Activated naive CD8-positive, alpha-beta T cell treated with anti-CD3 and anti-CD28 coated beads for 36 hours (primary cell): ENCODE data around the gene PTCHD4. TPM values are rescaled to one million over a fixed set of nuclear protein-coding genes. Genes with fewer than 3 reads are reported as not detected.
"Not testable (repeated sequence)": the region's sequence is repeated elsewhere in the genome, so short reads cannot be mapped to it uniquely, and the experiment has no call there.

Experiments used
- DNase-seq: peaks from one replicate; pipeline ENCODE4 v3.0.0; 2021
- H3K27ac Mint-ChIP-seq: one replicate; pipeline ENCODE4 v1.8.0; 2022; ENCODE audit warnings: mild to moderate bottlenecking, moderate library complexity, mixed read lengths
- H3K27me3 Mint-ChIP-seq: one replicate; pipeline ENCODE4 v1.8.0; 2022; ENCODE audit warnings: mild to moderate bottlenecking, mixed read lengths
- H3K36me3 Mint-ChIP-seq: one replicate; pipeline ENCODE4 v1.8.0; 2021; ENCODE audit warnings: mild to moderate bottlenecking, mixed read lengths
- H3K4me1 Mint-ChIP-seq: one replicate; pipeline ENCODE4 v1.8.0; 2021; ENCODE audit warnings: mixed read lengths
- H3K4me3 Mint-ChIP-seq: one replicate; pipeline ENCODE4 v1.8.0; 2022; ENCODE audit warnings: mild to moderate bottlenecking, moderate library complexity, mixed read lengths
- H3K9me3 Mint-ChIP-seq: one replicate; pipeline ENCODE4 v1.8.0; 2022; ENCODE audit warnings: mixed read lengths
- total RNA-seq, 2 experiments: library from RNA; stranded (reverse); gene quantifications; one replicate each; pipeline ENCODE4 v1.2.3, GENCODE V29; 2021

PTCHD4 gene
- not detected for total RNA-seq

- DNase-seq = no peak
- no peak within 1 kb of the TSS for H3K4me3 Mint-ChIP-seq
- no peak within 1 kb of the TSS for H3K27ac Mint-ChIP-seq
- no peaks in the 10 kb centered on the region for H3K36me3 Mint-ChIP-seq
- H3K27me3 Mint-ChIP-seq = no peaks in the 10 kb centered on the region
- no peaks in the 10 kb centered on the region for H3K9me3 Mint-ChIP-seq
- H3K4me1 Mint-ChIP-seq = no peaks in the 10 kb centered on the region
Measured at GRCh38 chr6:48111143-48111506, at the start of gene PTCHD4. PTCHD4 (minus strand) TSS chr6:48111197; CDS start chr6:48068957, 42,240 bp downstream.

- Mint-ChIP-seq H3K36me3 (no peaks in the 10 kb centered on the region), H3K4me1 (no peaks in the 10 kb centered on the region), H3K4me3 (no peak overlapping the region), H3K27me3 (no peaks in the 10 kb centered on the region), H3K9me3 (peaks cover 19% of the 10 kb centered on the region), H3K27ac (no peak overlapping the region)
- DNase-seq = no peak
Measured at GRCh38 chr6:48151142-48151541, 40.1 kb upstream of the PTCHD4 start.

GRCh38 chr6:48150701-48151100, 39.7 kb upstream of the PTCHD4 start:
- Mint-ChIP-seq H3K27ac (no peak overlapping the region), H3K9me3 (peaks cover 17% of the 10 kb centered on the region), H3K36me3 (no peaks in the 10 kb centered on the region), H3K4me3 (no peak overlapping the region), H3K4me1 (no peaks in the 10 kb centered on the region), H3K27me3 (no peaks in the 10 kb centered on the region)
- no peak for DNase-seq

- H3K27me3 Mint-ChIP-seq = no peaks in the 10 kb centered on the region
- H3K4me3 Mint-ChIP-seq = no peak overlapping the region
- no peak for DNase-seq
- no peaks in the 10 kb centered on the region for H3K4me1 Mint-ChIP-seq
- peaks cover 9% of the 10 kb centered on the region for H3K9me3 Mint-ChIP-seq
- H3K27ac Mint-ChIP-seq = no peak overlapping the region
- no peaks in the 10 kb centered on the region for H3K36me3 Mint-ChIP-seq
Measured at GRCh38 chr6:48147051-48147450, 36.1 kb upstream of the PTCHD4 start.

GRCh38 chr6:48144021-48144420, 33.0 kb upstream of the PTCHD4 start:
- Mint-ChIP-seq H3K9me3 (no peaks in the 10 kb centered on the region), H3K4me3 (no peak overlapping the region), H3K36me3 (no peaks in the 10 kb centered on the region), H3K4me1 (no peaks in the 10 kb centered on the region), H3K27ac (no peak overlapping the region), H3K27me3 (no peaks in the 10 kb centered on the region)
- no peak for DNase-seq

- DNase-seq = no peak
- Mint-ChIP-seq H3K36me3 (no peaks in the 10 kb centered on the region), H3K4me3 (no peak overlapping the region), H3K27me3 (no peaks in the 10 kb centered on the region), H3K27ac (no peak overlapping the region), H3K9me3 (no peaks in the 10 kb centered on the region), H3K4me1 (no peaks in the 10 kb centered on the region)
Measured at GRCh38 chr6:48141975-48142374, 31.0 kb upstream of the PTCHD4 start.

- Mint-ChIP-seq H3K27ac (no peak overlapping the region), H3K9me3 (no peaks in the 10 kb centered on the region), H3K36me3 (no peaks in the 10 kb centered on the region), H3K4me3 (no peak overlapping the region), H3K27me3 (no peaks in the 10 kb centered on the region), H3K4me1 (no peaks in the 10 kb centered on the region)
- no peak for DNase-seq
Measured at GRCh38 chr6:48139818-48140614, 29.0 kb upstream of the PTCHD4 start.

GRCh38 chr6:48136856-48137255, 25.9 kb upstream of the PTCHD4 start:
- H3K27me3 Mint-ChIP-seq = no peaks in the 10 kb centered on the region
- H3K4me3 Mint-ChIP-seq = no peak overlapping the region
- DNase-seq = no peak
- no peaks in the 10 kb centered on the region for H3K4me1 Mint-ChIP-seq
- H3K9me3 Mint-ChIP-seq = no peaks in the 10 kb centered on the region
- H3K36me3 Mint-ChIP-seq = no peaks in the 10 kb centered on the region
- no peak overlapping the region for H3K27ac Mint-ChIP-seq

- Mint-ChIP-seq H3K9me3 (no peaks in the 10 kb centered on the region), H3K36me3 (no peaks in the 10 kb centered on the region), H3K27ac (no peak overlapping the region), H3K4me1 (no peaks in the 10 kb centered on the region), H3K4me3 (no peak overlapping the region), H3K27me3 (no peaks in the 10 kb centered on the region)
- DNase-seq = no peak
Measured at GRCh38 chr6:48135323-48136084, 24.5 kb upstream of the PTCHD4 start.

GRCh38 chr6:48134246-48134645, 23.2 kb upstream of the PTCHD4 start:
- no peak for DNase-seq
- no peaks in the 10 kb centered on the region for H3K4me1 Mint-ChIP-seq
- H3K27me3 Mint-ChIP-seq = no peaks in the 10 kb centered on the region
- H3K4me3 Mint-ChIP-seq = no peak overlapping the region
- H3K36me3 Mint-ChIP-seq = no peaks in the 10 kb centered on the region
- H3K27ac Mint-ChIP-seq = no peak overlapping the region
- H3K9me3 Mint-ChIP-seq = no peaks in the 10 kb centered on the region

- Mint-ChIP-seq H3K27me3 (no peaks in the 10 kb centered on the region), H3K4me3 (no peak overlapping the region), H3K36me3 (no peaks in the 10 kb centered on the region), H3K9me3 (no peaks in the 10 kb centered on the region), H3K4me1 (no peaks in the 10 kb centered on the region), H3K27ac (no peak overlapping the region)
- no peak for DNase-seq
Measured at GRCh38 chr6:48123601-48124000, 12.6 kb upstream of the PTCHD4 start.

- not testable (repeated sequence) for DNase-seq, H3K9me3 Mint-ChIP-seq, H3K4me3 Mint-ChIP-seq, H3K27ac Mint-ChIP-seq, H3K36me3 Mint-ChIP-seq, H3K27me3 Mint-ChIP-seq, H3K4me1 Mint-ChIP-seq
Measured at GRCh38 chr6:48121983-48122749, 11.2 kb upstream of the PTCHD4 start.

- Mint-ChIP-seq H3K36me3 (no peaks in the 10 kb centered on the region), H3K27ac (no peak overlapping the region), H3K4me3 (no peak overlapping the region), H3K27me3 (no peaks in the 10 kb centered on the region), H3K4me1 (no peaks in the 10 kb centered on the region), H3K9me3 (no peaks in the 10 kb centered on the region)
- no peak for DNase-seq
Measured at GRCh38 chr6:48116699-48117645, 6.0 kb upstream of the PTCHD4 start.

- Mint-ChIP-seq H3K36me3 (no peaks in the 10 kb centered on the region), H3K27me3 (no peaks in the 10 kb centered on the region), H3K4me1 (no peaks in the 10 kb centered on the region), H3K27ac (no peak overlapping the region), H3K9me3 (no peaks in the 10 kb centered on the region), H3K4me3 (no peak overlapping the region)
- no peak for DNase-seq
Measured at GRCh38 chr6:48113130-48113529, 2.1 kb upstream of the PTCHD4 start.
